Measurements from ENCODE around the gene IL24.
"Not testable (repeated sequence)": the region's sequence is repeated elsewhere in the genome, so short reads cannot be mapped to it uniquely, and the experiment has no call there.

IL24 gene

GRCh38 chr1:206897175-206897574 lies at the start of gene IL24:
Gene IL24, plus strand, starts transcription at chr1:206897443. Its CDS starts 390 bp downstream, at chr1:206897833.
- DNase-seq (ENCODE audit: low read depth) = no peak

GRCh38 chr1:206847946-206848345 lies 49.3 kb upstream of the IL24 start:
- no peak for DNase-seq (ENCODE audit: low read depth)

DNA sequence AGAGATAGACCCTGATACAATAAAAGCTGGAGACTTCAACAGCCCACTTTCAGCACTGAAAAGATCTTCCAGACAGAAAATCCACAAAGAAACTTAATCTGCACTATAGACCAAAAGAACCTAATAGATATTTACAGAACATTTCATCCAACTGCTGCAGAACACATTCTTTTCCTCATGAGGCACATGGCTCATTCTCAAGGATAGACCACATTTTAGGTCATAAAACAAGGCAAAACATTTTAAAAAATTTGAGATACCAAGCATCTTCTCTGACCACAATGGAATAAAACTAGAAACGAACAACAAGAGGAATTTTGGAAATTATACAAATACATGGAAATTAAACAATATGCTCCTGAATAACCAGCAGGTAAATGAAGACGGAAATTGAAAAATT lies 46.8 kb upstream of the IL24 start:
- no peak for DNase-seq (ENCODE audit: low read depth)

DNA sequence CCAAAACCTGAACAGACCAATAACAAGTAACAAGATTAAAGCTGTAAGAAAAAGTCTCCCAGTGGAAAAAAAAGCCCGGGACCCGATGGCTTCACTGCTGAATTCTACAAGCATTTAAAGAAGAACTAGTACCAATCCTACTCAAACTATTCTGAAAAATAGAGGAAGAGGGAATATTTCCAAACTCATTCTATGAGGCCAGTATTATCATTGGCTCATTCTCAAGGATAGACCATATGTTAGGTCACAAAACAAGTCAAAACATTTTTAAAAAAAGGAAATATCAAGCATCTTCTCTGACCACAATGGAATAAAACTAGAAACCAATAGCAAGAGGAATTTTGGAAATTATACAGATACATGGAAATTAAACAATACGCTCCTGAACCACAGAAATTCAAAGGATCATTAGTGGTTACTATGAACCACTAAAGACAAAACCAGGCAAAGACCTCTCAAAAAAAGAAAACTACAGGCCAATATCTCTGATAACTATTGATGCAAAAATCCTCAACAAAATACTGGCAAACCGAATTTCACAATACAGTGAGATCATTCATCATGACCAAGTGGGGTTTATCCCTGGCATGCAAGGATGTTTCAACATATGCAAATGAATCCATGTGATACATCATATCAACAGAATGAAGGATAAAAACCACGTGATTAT lies 45.8 kb upstream of the IL24 start:
- DNase-seq (ENCODE audit: low read depth) = no peak

- DNase-seq (ENCODE audit: low read depth) = not testable (repeated sequence)
Observed at GRCh38 chr1:206852662-206853061, 44.6 kb upstream of the IL24 start.

GRCh38 chr1:206853696-206854095 lies 43.5 kb upstream of the IL24 start:
- not testable (repeated sequence) for DNase-seq (ENCODE audit: low read depth)

GRCh38 chr1:206854401-206855129 lies 42.7 kb upstream of the IL24 start:
- DNase-seq (ENCODE audit: low read depth) = no peak

DNA sequence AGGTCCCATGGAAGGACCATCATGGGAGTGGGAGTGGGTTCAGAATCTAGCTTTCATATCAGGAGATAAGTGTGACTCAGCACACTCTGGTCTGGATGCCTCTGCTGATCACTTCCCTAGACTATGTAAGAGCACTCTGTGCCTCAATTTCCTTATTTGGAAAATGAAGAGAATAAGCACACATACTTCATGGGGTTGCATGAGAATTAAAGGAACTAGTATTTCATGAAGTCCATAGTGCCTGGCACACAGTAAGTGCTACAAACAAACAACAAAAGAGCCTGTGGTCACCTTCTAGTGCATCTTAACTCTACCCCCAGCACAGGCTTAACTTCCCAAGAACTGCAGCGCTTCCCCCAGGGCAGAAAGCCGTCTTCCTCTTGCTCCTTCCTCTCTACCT lies 41.4 kb upstream of the IL24 start:
- DNase-seq (ENCODE audit: low read depth) = no peak

DNA sequence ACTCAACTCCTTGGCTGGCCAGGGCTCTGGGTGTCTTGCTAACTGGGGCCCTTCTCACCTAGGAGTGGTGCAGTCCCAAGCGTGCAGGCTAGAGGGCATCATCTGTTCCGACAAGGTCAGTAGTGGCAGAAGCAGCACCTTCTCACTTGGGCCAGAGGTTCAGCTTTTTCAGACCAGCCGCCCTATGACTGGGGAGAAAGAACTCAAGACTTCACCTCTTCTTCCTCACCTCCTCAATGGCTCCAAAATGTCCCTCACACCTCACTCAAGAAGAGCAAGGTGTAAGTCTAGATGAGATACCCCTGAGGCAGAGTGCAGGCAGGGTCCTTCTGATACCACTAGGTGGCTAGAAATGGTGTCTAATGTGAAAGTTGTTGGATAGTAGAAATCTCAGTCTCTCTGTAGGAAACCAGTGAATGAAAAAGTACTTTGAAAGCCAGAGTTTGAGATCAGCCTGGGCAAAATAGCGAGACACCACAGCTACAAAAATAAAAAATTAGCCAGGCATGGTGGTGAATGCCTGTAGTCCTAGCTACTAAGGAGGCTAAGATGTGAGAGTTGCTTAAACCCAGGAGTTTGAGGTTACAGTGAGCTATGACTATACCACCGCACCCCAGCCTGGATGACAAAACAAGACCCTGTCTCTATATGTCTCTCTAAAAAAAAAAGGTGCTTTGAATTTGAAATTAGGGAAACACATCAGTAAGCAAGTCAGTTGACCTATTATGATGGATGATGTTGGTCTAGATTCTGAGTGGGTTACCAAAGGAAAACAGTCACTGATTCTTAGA lies 40.4 kb upstream of the IL24 start:
- DNase-seq (ENCODE audit: low read depth) = no peak

DNA sequence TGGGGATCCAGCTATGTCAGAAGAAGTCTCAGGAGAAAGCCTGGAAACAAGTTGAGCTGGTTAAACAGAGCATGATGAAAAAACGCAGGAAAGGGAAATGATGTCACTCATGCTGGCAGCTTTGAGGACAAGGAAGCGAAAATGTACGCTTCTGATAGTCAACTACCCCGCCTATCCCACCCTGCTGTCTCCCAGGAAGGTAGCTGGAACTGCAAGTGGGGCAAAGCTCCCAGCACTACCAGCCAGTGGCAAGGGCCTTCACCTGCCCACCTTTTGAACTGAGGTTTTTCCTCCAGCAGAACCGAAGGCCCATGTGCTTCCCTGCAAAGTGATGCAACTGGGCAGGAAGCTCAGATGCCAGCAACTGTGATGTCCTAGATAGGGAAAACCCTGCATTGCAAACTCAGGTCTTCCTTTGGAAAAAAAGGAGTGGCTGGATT lies 38.1 kb upstream of the IL24 start:
- no peak for DNase-seq (ENCODE audit: low read depth)

GRCh38 chr1:206860165-206860564 lies 37.1 kb upstream of the IL24 start:
- DNase-seq (ENCODE audit: low read depth) = no peak

DNA sequence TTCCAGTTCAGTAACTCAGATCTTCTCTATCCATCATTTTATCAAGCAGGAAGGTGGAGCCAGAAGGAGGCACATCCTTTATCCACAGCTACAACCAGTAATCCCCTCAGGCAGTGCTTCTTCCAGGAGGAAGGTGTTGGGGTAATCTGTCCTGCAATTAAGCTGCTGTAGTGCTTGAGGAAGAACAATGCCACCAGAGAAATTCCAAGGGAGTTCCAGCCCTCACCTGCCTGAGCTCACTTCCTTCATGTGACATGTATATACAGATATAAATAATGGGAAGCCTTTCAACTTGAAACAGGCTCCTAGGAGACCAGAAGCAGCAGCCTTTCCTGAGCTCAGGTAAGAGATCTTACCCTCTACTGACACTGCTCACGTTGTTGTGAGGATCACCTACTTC lies 34.0 kb upstream of the IL24 start:
- DNase-seq (ENCODE audit: low read depth) = no peak

GRCh38 chr1:206864939-206865671 lies 32.1 kb upstream of the IL24 start, which contains the start of gene IL20:
Gene IL20, plus strand, starts transcription at chr1:206865623. Its CDS starts 230 bp downstream, at chr1:206865853.
- peak; percentile 65 for DNase-seq (ENCODE audit: low read depth)

- DNase-seq (ENCODE audit: low read depth) = no peak
Observed at GRCh38 chr1:206866062-206866461, 31.2 kb upstream of the IL24 start.

DNA sequence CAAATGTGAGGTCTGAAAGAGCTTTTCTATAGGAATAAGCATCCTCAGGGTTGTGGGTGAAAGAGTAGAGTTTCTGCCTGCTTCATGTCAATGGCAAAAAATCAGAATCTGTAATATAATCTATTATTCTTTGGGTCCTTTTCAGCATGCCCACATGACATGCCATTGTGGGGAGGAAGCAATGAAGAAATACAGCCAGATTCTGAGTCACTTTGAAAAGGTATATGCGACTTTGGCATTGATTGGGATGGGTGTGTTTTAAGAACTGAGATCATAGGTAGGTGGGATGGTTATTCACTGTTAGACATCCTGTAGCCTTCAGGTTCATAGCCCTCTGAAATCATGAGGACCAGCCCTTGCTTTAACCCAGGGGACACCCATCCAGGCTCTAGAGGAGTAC lies 30.0 kb upstream of the IL24 start:
- DNase-seq (ENCODE audit: low read depth) = no peak

- no peak for DNase-seq (ENCODE audit: low read depth)
Observed at GRCh38 chr1:206867716-206868115, 29.5 kb upstream of the IL24 start.

GRCh38 chr1:206868264-206868663 lies 29.0 kb upstream of the IL24 start:
- DNase-seq (ENCODE audit: low read depth) = no peak

- no peak for DNase-seq (ENCODE audit: low read depth)
Observed at GRCh38 chr1:206872139-206872538, 25.1 kb upstream of the IL24 start.

DNA sequence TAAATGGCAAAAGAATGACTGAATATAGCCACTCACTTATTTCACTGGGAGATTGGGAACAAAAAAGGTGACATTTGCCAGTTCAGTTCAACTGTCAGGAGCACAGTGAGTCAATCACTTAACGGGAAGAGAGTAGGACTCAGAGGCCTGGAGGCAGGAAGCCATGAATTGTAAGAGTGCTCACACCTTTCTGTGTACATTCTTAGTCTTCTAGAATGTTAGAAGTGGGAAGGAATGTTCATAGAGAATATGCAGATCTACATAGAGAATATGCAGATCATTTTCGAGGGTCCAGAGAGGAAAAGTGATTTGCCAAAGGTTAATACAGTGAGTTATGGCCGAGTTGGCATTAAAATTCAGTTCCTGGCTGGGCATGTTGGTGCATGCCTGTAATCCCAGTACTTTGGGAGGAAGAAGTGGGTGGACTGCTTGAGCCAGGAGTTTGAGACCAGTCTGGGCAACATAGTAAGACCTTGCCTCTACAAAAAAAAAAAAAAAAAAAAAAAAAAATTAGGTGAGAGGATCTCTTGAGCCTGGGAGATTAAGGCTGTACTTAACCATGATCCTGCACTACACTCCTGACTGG lies 23.5 kb upstream of the IL24 start:
- no peak for DNase-seq (ENCODE audit: low read depth)

- no peak for DNase-seq (ENCODE audit: low read depth)
Observed at GRCh38 chr1:206875752-206876377, 21.4 kb upstream of the IL24 start.

DNA sequence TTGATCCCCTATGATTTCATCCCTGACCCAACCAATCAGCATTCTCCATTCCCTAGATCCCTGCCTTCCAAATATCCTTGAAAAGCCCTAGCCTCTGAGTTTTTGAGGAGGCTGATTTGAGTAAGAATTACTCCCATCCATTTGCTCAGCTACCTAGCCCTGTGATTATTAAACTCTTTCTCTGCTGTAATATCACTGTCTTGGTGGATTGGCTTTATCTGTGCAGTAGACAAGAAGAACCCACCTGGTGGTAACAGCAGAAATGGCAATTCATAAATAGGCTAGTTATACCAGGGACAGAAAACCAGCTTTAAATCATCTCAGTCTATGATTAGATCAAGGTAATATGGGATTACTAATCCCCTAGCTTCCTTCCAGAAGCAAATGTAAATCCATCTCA lies 18.8 kb upstream of the IL24 start:
- no peak for DNase-seq (ENCODE audit: low read depth)

Data from stimulated activated CD8-positive, alpha-beta memory T cell treated with anti-CD3 and anti-CD28 coated beads, Interleukin-12 subunit alpha, Interleukin-12 subunit beta, amount 100 ng/mL, for 4 hours (primary cell).